Measurements from ENCODE around the gene BTAF1. TPM values are rescaled to one million over a fixed set of nuclear protein-coding genes. Genes with fewer than 3 reads are reported as not detected.

BTAF1 gene
- total RNA-seq, 4 donors from 2014 or later = 42.6 to 61.3 (median 46.6) TPM

- DNase-seq = no peak
- intact Hi-C loops (cut with DNase I) = no loop called here
- TF ChIP-seq POLR2A (IDR thresholded peaks at IDR 0.05) = no peak
- TF ChIP-seq CTCF (IDR thresholded peaks at IDR 0.05) = no peak
- H3K4me1 ChIP-seq = no peaks in the 10 kb centered on the region
- 85 to 87% methylated on average over 2 of the region's 2 CpGs for WGBS, 2 donors
- H3K27ac ChIP-seq = no peak overlapping the region
- no peaks in the 10 kb centered on the region for H3K9me3 ChIP-seq
- H3K4me3 ChIP-seq (replicated peaks in 1 of 3) = no peak overlapping the region
- H3K27me3 ChIP-seq = no peaks in the 10 kb centered on the region
- peaks cover 0 to 7% of the 10 kb centered on the region in 2 donors for H3K36me3 ChIP-seq
These were observed 79.7 kb downstream of the BTAF1 start for GRCh38 chr10:92003258-92003657.

- DNase-seq = no peak
- no peaks in the 10 kb centered on the region for H3K27me3 ChIP-seq
- WGBS, 2 donors = 92 to 96% methylated on average over 1 of the region's 1 CpG
- H3K36me3 ChIP-seq = peaks cover 4 to 6% of the 10 kb centered on the region in 2 donors
- H3K4me1 ChIP-seq = no peaks in the 10 kb centered on the region
- no peaks in the 10 kb centered on the region for H3K9me3 ChIP-seq
- TF ChIP-seq CTCF (IDR thresholded peaks at IDR 0.05) (no peak), POLR2A (IDR thresholded peaks at IDR 0.05) (no peak)
- H3K27ac ChIP-seq = no peak overlapping the region
- no peak overlapping the region for H3K4me3 ChIP-seq (replicated peaks in 1 of 3)
- intact Hi-C loops (cut with DNase I) = no loop called here
These were observed 82.4 kb downstream of the BTAF1 start for GRCh38 chr10:92005978-92006377.

DNA sequence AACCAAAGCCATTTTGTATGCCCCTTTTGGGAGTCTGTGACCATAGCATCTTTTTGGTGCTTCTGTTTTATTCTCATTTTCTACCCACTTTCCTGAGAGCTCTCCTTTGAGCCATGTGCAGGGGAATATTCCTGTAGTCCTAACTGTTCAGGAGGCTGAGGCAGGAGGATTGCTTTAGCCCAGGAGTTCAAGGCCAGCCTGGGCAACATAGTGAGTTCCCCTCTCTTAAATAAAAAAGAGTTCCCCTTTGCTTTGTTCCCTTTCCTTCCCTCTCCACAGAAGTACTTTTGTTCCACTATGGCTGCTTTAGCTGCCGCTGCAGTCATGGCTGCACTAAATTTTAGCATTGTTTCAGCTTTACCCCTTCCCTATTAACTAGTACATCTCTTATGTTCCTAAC is 85.9 kb downstream of the BTAF1 start:
- Histone ChIP-seq H3K4me1 (no peaks in the 10 kb centered on the region), H3K27ac (no peak overlapping the region), H3K9me3 (no peaks in the 10 kb centered on the region), H3K4me3 (replicated peaks in 1 of 3) (no peak overlapping the region), H3K27me3 (no peaks in the 10 kb centered on the region), H3K36me3 (peaks cover 8 to 18% of the 10 kb centered on the region in 2 donors)
- no peak for TF ChIP-seq CTCF (IDR thresholded peaks at IDR 0.05)
- TF ChIP-seq POLR2A (IDR thresholded peaks at IDR 0.05) = no peak
- intact Hi-C loops (cut with DNase I) = no loop called here
- 94 to 95% methylated on average over 1 of the region's 1 CpG for WGBS, 2 donors
- no peak for DNase-seq

DNA sequence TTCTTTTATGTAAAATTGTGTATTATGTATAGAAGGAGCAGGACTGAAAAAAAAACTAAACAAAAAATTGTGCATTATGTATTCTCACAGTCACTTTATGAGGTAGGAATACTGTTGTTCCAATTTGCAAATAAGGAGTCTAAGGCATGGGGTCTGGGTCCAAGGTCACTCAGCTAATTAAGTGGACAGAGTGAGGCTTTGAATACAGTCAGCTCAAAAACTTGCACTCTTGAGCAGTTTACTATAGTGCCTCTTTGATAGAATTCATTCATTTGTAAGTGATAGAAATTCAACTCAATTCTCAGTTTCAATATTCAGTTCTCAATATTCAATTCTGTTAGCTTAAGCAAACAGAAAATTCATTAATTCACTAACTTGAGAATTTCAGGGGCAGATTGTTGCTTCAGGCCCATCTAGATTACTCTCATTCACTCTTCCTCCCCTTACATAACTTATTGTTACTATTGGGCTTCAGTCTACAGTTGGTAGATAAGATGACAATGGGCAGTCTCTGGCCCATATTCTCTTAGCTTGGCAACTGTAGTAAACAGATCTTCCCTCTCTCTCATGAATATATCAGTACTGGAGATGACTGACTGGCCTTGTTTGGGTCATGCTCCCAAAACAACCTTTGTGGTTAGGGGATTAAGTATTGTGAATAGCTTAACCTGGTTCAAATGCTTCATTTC is 86.6 kb downstream of the BTAF1 start:
- intact Hi-C loops (cut with DNase I) = no loop called here
- H3K4me3 ChIP-seq (replicated peaks in 1 of 3) = no peak overlapping the region
- H3K4me1 ChIP-seq = no peaks in the 10 kb centered on the region
- TF ChIP-seq POLR2A (IDR thresholded peaks at IDR 0.05) (no peak), CTCF (IDR thresholded peaks at IDR 0.05) (no peak)
- peaks cover 10 to 24% of the 10 kb centered on the region in 2 donors for H3K36me3 ChIP-seq
- no peak overlapping the region for H3K27ac ChIP-seq
- H3K9me3 ChIP-seq = no peaks in the 10 kb centered on the region
- no peak for DNase-seq
- H3K27me3 ChIP-seq = no peaks in the 10 kb centered on the region

- intact Hi-C loops (cut with DNase I) = no loop called here
- H3K27me3 ChIP-seq = no peaks in the 10 kb centered on the region
- WGBS, 2 donors = 92 to 93% methylated on average over 2 of the region's 2 CpGs
- peaks cover 10 to 27% of the 10 kb centered on the region in 2 donors for H3K36me3 ChIP-seq
- H3K27ac ChIP-seq = no peak overlapping the region
- TF ChIP-seq POLR2A (IDR thresholded peaks at IDR 0.05) (no peak), CTCF (IDR thresholded peaks at IDR 0.05) (no peak)
- no peak overlapping the region for H3K4me3 ChIP-seq (replicated peaks in 1 of 3)
- no peak for DNase-seq
- no peaks in the 10 kb centered on the region for H3K9me3 ChIP-seq
- H3K4me1 ChIP-seq = no peaks in the 10 kb centered on the region
These were observed 88.1 kb downstream of the BTAF1 start for GRCh38 chr10:92011560-92012214.

All from thyroid gland (tissue), 4 donors.